HG02938 (cell line): ENCODE measurements around the gene RTL1.

ENCODE experiments used
- ATAC-seq: cut with Tn5 transposase; IDR thresholded peaks from one replicate; pipeline ENCODE4 v1.9.1; 2021; ENCODE audit warnings: mild to moderate bottlenecking, moderate library complexity; ENCODE audit not compliant: unreplicated experiment

The RTL1 gene

GRCh38 chr14:100898935-100899883 is 4.3 kb downstream of the RTL1 start:
- ATAC-seq: no peak

- ATAC-seq: no peak
Observed at GRCh38 chr14:100898465-100898864, 5.1 kb downstream of the RTL1 start.

- ATAC-seq: no peak
Observed at GRCh38 chr14:100896369-100897060, 7.0 kb downstream of the RTL1 start.

- ATAC-seq: no peak
Observed at GRCh38 chr14:100895411-100895810, 8.1 kb downstream of the RTL1 start.

- ATAC-seq: no peak
Observed at GRCh38 chr14:100894416-100894815, 9.1 kb downstream of the RTL1 start.

- no peak for ATAC-seq
Observed at GRCh38 chr14:100893760-100894159, 9.8 kb downstream of the RTL1 start.

GRCh38 chr14:100893228-100893601 is 10.3 kb downstream of the RTL1 start:
- no peak for ATAC-seq

- ATAC-seq: no peak
Observed at GRCh38 chr14:100892496-100893227, 10.9 kb downstream of the RTL1 start.

GRCh38 chr14:100891501-100892445 is 11.7 kb downstream of the RTL1 start:
- ATAC-seq: no peak

GRCh38 chr14:100891051-100891450 is 12.5 kb downstream of the RTL1 start:
- no peak for ATAC-seq

- no peak for ATAC-seq
Observed at GRCh38 chr14:100890061-100890850, 13.3 kb downstream of the RTL1 start.

- ATAC-seq: no peak
Observed at GRCh38 chr14:100889641-100890040, 13.9 kb downstream of the RTL1 start.

- ATAC-seq: no peak
Observed at GRCh38 chr14:100888789-100889315, 14.7 kb downstream of the RTL1 start.

- no peak for ATAC-seq
Observed at GRCh38 chr14:100887728-100888335, 15.7 kb downstream of the RTL1 start.

GRCh38 chr14:100885617-100886016 is 17.9 kb downstream of the RTL1 start:
- ATAC-seq: no peak

GRCh38 chr14:100885196-100885595 is 18.3 kb downstream of the RTL1 start:
- no peak for ATAC-seq

GRCh38 chr14:100884456-100884855 is 19.1 kb downstream of the RTL1 start:
- no peak for ATAC-seq

- no peak for ATAC-seq
Observed at GRCh38 chr14:100883789-100884101, 19.8 kb downstream of the RTL1 start.
